Umbilical cord (tissue), 1 donor: ENCODE results near the gene ENTREP1. TPM values are rescaled to one million over a fixed set of nuclear protein-coding genes. Genes with fewer than 3 reads are reported as not detected.

Experiments used
- total RNA-seq: library from RNA; depleted of rRNA; stranded (reverse); fragments of >200 nt; gene quantifications from one replicate; pipeline ENCODE4 v1.2.3, GENCODE V29; 2014; ENCODE audit warnings: low replicate concordance; ENCODE audit not compliant: insufficient read depth

ENTREP1 gene
- total RNA-seq, 1 donor from 2014 or later = 10.6 TPM

Other genes with a start within 250 kb of the ENTREP1 start
- gene TJP2, start 150.9 kb upstream of the ENTREP1 start, total RNA-seq = 35.9 TPM